GM23248 (cell line): ENCODE data around the gene ZNF311. TPM values are rescaled to one million over a fixed set of nuclear protein-coding genes. Genes with fewer than 3 reads are reported as not detected.

Experiments
- DNase-seq: peaks from one replicate; pipeline ENCODE4 v3.0.0-alpha.2; 2015
- H2AFZ ChIP-seq: fragments of 200-600 bp; sonication (generic); 2 replicates; pipeline ENCODE4 v1.6.1; 2016; ENCODE audit warnings: antibody characterized with exemption
- H3F3A ChIP-seq: fragments of 200-600 bp; sonication (generic); 2 replicates; pipeline ENCODE4 v1.6.1; 2016; ENCODE audit warnings: mild to moderate bottlenecking, antibody characterized with exemption, mixed run types; ENCODE audit not compliant: insufficient read depth
- H3K27ac ChIP-seq: fragments of 200-600 bp; sonication (generic); 2 replicates; pipeline ENCODE4 v1.5.1; 2016; ENCODE audit warnings: mild to moderate bottlenecking
- H3K27me3 ChIP-seq: fragments of 200-600 bp; sonication (generic); replicated peaks from 2 replicates; pipeline ENCODE4 v1.6.1; 2016; ENCODE audit warnings: mild to moderate bottlenecking; ENCODE audit not compliant: insufficient read depth
- H3K36me3 ChIP-seq: fragments of 200-600 bp; sonication (generic); 2 replicates; pipeline ENCODE4 v1.6.1; 2016; ENCODE audit warnings: low read depth, mild to moderate bottlenecking
- H3K4me1 ChIP-seq: fragments of 200-600 bp; sonication (generic); 2 replicates; pipeline ENCODE4 v1.6.1; 2016; ENCODE audit warnings: mild to moderate bottlenecking; ENCODE audit not compliant: insufficient read depth
- H3K4me2 ChIP-seq: fragments of 200-600 bp; sonication (generic); one replicate; pipeline ENCODE4 v1.6.1; 2016; ENCODE audit warnings: mild to moderate bottlenecking; ENCODE audit not compliant: unreplicated experiment
- H3K4me3 ChIP-seq: fragments of 200-600 bp; sonication (generic); 2 replicates; pipeline ENCODE4 v1.5.1; 2016; ENCODE audit warnings: mild to moderate bottlenecking
- H3K79me2 ChIP-seq: fragments of 200-600 bp; sonication (generic); 2 replicates; pipeline ENCODE4 v1.6.1; 2016; ENCODE audit warnings: mild to moderate bottlenecking; ENCODE audit not compliant: insufficient read depth
- H3K9ac ChIP-seq: fragments of 200-600 bp; sonication (generic); 2 replicates; pipeline ENCODE4 v1.6.1; 2016; ENCODE audit warnings: mild to moderate bottlenecking
- H3K9me2 ChIP-seq: fragments of 200-600 bp; sonication (generic); 2 replicates; pipeline ENCODE4 v1.6.1; 2016; ENCODE audit warnings: mixed run types, mild to moderate bottlenecking, moderate library complexity; ENCODE audit not compliant: insufficient read depth
- H3K9me3 ChIP-seq: fragments of 200-600 bp; sonication (generic); one replicate; pipeline ENCODE4 v1.6.1; 2017; ENCODE audit warnings: low read depth
- H4K20me1 ChIP-seq: fragments of 200-600 bp; sonication (generic); 2 replicates; pipeline ENCODE4 v1.6.0; 2016; ENCODE audit not compliant: insufficient read depth
- EZH2 ChIP-seq: fragments of 200-600 bp; sonication (generic); IDR thresholded peaks from 2 replicates; pipeline ENCODE4 v1.6.1; 2018; ENCODE audit warnings: antibody characterized with exemption, mild to moderate bottlenecking; ENCODE audit not compliant: insufficient read depth, poor library complexity, severe bottlenecking
- EZH2phosphoT487 ChIP-seq: fragments of 200-600 bp; sonication (generic); IDR thresholded peaks from 2 replicates; pipeline ENCODE4 v1.6.1; 2018; ENCODE audit warnings: antibody characterized with exemption, moderate library complexity, mild to moderate bottlenecking, low read depth; ENCODE audit not compliant: insufficient read depth
- WGBS, 2 experiments: methylation state at CpG; one replicate each; pipeline ENCODE4 v1.1.6; 2015 to 2017; ENCODE audit warnings: low lambda C conversion rate in 2 of 2, low coverage in 1 of 2; ENCODE audit errors: missing lambda C conversion rate in 2 of 2; 5-methylcytosine and 5-hydroxymethylcytosine counted together
- in situ Hi-C: fragments of 300-500 bp; cut with MboI; formaldehyde crosslinking; loops from 2 replicates; pipeline ENCODE4 v1.15.0; 2020
- polyA plus RNA-seq: library from polyadenylated mRNA; unstranded; fragments of >200 nt; fragmentation: Nextera tagmentation; extraction: Ambion mirVana; gene quantifications from 2 replicates; pipeline ENCODE4 v1.2.1, GENCODE V29; 2016
- total RNA-seq: library from RNA; depleted of rRNA; stranded (reverse); fragments of >200 nt; shearing (Covaris generic); gene quantifications from 2 replicates; pipeline ENCODE4 v1.2.3, GENCODE V29; 2014

ZNF311 gene
- total and polyA plus RNA-seq, 2 experiments from 2014 or later = 0.54 to 0.93 TPM

DNA sequence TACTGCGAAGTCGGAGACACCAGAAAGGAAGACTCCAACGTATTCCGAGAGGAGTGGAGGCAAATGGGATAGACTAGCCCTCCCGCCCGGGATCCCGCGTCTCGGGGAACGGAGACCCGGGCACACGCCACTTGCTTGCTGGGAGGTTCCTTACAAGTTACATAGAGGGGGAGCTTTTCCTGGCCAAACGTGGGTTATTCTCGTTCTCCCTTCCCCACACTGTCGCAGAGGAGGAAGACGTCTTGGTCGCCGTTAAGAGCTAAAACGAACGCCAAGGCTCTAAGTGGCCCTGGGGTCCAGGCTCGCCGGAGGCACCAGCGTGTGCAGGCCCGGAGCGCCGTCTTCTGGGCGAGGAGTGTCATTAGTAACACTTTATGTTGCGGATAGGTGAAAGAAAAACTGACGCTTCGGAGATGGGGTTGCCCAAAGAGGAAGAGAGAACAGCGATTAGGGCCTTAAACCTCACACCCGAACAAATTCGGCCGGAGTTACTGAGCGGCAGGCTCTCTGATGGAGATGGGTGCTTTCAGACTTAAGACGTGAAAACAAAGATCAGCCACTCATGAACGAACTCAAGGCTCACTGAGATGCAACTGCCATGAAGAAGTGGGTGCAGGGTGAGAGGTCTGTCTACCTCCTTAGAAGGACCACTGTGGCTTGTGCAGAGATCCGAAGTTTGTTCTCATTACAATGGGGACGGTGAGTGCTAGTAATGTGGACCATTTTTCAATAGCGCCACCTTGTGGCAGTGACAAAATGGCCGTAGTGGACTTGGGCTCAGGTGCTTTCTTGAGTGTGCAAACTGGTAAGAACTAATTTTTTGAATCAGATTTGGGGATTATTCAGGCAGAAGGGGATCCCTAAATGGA is 11.7 kb upstream of the ZNF311 start:
- in situ Hi-C loops = loop anchor here (10.0 kb wide), 1 partner anchor 332 kb away; no protein-coding TSS in a partner anchor
- H3K9me2 ChIP-seq = no peaks in the 10 kb centered on the region
- DNase-seq = peak; percentile 85

DNA sequence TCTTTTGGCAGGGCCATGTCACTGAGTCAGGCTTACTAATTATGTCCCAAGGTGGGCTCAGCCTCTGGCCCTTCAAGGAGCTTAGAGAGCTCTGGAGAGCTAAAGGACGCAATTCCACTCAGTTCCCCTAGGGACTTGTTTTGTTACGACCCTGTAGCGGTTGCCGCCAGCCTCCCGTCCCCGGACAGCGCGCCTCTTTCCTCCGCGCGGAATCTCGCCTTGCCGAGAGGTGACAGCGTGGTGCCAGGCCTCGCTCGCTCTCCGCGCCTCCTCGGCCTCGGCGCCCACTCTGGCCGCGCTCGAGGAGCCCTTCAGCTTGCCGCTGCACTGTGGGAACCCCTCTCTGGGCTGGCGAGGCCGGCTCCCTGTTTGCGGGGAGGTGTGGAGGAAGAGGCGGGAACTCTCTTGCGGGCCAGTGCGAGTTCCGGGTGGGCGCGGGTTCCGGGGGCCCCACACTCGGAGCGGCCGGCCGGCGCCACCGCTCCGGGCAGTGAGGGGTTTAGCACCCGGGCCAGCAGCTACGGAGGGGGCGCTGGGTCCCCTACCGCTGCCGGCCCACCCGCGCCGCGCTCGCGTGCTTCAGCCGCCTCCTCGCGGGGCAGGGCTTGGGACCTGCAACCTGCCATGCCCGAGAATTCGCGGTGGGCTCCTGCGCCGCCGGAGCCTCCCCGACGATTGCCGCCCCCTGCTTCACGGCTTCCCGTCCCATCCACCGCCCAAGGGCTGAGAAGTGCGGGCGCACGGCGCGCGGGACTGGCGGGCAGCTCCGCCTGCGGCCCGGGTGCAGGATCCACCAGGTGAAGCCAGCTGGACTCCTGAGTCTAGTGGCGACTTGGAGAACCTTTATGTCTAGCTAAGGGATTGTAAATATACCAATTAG is 9.9 kb upstream of the ZNF311 start:
- Histone ChIP-seq H3K79me2 (no peaks in the 10 kb centered on the region), H2AFZ (no peak overlapping the region), H3F3A (no peaks in the 10 kb centered on the region), H3K4me1 (no peaks in the 10 kb centered on the region), H3K4me2 (no peak overlapping the region), H4K20me1 (no peaks in the 10 kb centered on the region), H3K9me2 (no peaks in the 10 kb centered on the region), H3K27ac (no peak overlapping the region), H3K4me3 (no peak overlapping the region), H3K27me3 (0 out of 2 replicates have a peak, but pooled peaks cover 3% of the 10 kb centered on the region), H3K9me3 (no peaks in the 10 kb centered on the region), H3K9ac (no peak overlapping the region), H3K36me3 (no peaks in the 10 kb centered on the region)
- no peak for TF ChIP-seq EZH2phosphoT487
- 72 to 90% methylated on average over 32 to 79 of the region's 79 CpGs for WGBS, 2 experiments
- DNase-seq = no peak
- in situ Hi-C loops = loop anchor here (10.0 kb wide), 1 partner anchor 330 kb away; no protein-coding TSS in a partner anchor

More for the DNA sequence above, 11.7 kb upstream of the ZNF311 start:
- H3K27ac ChIP-seq = no peak overlapping the region
- no peaks in the 10 kb centered on the region for H3K9me3 ChIP-seq
- H4K20me1 ChIP-seq = no peaks in the 10 kb centered on the region
- no peaks in the 10 kb centered on the region for H3K4me1 ChIP-seq
- no peaks in the 10 kb centered on the region for H3K79me2 ChIP-seq
- H3K36me3 ChIP-seq = no peaks in the 10 kb centered on the region
- H3K9ac ChIP-seq = peak overlapping the region; percentile 47; the same call in 1 of the 2 replicates
- H2AFZ ChIP-seq = peak overlapping the region; percentile 100
- H3F3A ChIP-seq = no peaks in the 10 kb centered on the region
- H3K27me3 ChIP-seq = 0 out of 2 replicates have a peak, but pooled peaks cover 3% of the 10 kb centered on the region
- WGBS, 2 experiments = 1 to 2% methylated on average over 41 of the region's 41 CpGs
- peak overlapping the region; percentile 97 for H3K4me2 ChIP-seq
- TF ChIP-seq EZH2phosphoT487 (no peak), EZH2 (no peak)
- peak overlapping the region; percentile 94 for H3K4me3 ChIP-seq

DNA sequence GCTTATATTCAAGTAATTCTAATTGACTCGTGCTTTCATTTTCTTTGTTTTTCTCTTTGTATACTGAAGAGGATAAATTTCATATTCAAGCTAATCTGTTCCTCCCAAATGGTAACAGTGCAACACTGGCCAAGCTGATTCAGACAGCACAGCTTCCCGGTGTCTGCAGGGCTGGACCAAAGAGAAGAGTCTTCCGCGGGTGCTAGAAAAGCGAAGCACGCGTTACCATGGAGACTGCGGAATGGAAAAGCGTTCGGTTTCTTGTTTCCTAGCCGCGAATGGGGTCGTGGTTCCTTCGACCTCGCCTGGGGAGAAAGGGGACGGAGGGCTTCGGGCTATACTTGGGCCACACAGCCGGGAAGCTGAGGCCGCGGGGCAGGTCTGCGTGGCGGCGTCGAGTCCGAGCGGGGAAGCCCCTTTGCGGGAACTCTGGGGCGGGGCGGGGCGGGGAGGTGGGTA is 6.2 kb upstream of the ZNF311 start:
- Histone ChIP-seq H2AFZ (peak overlapping the region; percentile 86), H3K27me3 (0 out of 2 replicates have a peak, but pooled peaks cover 3% of the 10 kb centered on the region), H3K9ac (peak overlapping the region; percentile 60), H4K20me1 (no peaks in the 10 kb centered on the region), H3K4me2 (peak overlapping the region; percentile 81), H3K9me2 (no peaks in the 10 kb centered on the region), H3K9me3 (no peaks in the 10 kb centered on the region), H3K36me3 (no peaks in the 10 kb centered on the region), H3K4me1 (no peaks in the 10 kb centered on the region), H3K79me2 (no peaks in the 10 kb centered on the region), H3K27ac (0 out of 2 replicates have a peak overlapping the region, but pooled peaks have one; percentile 13), H3F3A (no peaks in the 10 kb centered on the region), H3K4me3 (peak overlapping the region; percentile 75)
- peak; percentile 87 for DNase-seq
- TF ChIP-seq EZH2 (no peak), EZH2phosphoT487 (no peak)
- in situ Hi-C loops = loop anchor here (10.0 kb wide), 1 partner anchor 327 kb away; no protein-coding TSS in a partner anchor
- 1 to 3% methylated on average over 30 of the region's 30 CpGs for WGBS, 2 experiments

DNA sequence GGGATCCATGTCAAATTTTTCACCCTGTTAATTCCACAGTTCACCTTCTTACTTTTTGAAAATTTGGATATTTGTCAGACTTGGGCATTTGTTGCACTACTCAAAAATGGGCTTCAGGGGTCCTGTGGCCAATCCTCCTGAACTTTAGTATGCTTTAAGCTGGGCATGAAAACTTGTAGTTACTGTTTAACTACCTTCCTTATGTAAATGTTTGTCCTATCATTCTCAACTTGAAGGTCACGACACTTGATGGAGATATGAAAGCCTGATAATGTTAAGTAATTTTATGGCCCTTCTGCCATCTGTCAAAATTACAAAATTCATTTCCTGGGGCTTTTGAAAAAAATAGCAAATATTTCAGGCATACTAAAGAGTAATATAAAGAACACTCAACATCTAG is 4.2 kb upstream of the ZNF311 start:
- no peaks in the 10 kb centered on the region for H4K20me1 ChIP-seq
- no peak overlapping the region for H3K4me2 ChIP-seq
- no peak overlapping the region for H3K27ac ChIP-seq
- no peaks in the 10 kb centered on the region for H3K36me3 ChIP-seq
- no peaks in the 10 kb centered on the region for H3K9me2 ChIP-seq
- TF ChIP-seq EZH2 (no peak), EZH2phosphoT487 (no peak)
- no peaks in the 10 kb centered on the region for H3K9me3 ChIP-seq
- no peaks in the 10 kb centered on the region for H3K79me2 ChIP-seq
- no peak for DNase-seq
- H2AFZ ChIP-seq = no peak overlapping the region
- H3K27me3 ChIP-seq = 0 out of 2 replicates have a peak, but pooled peaks cover 3% of the 10 kb centered on the region
- H3K4me3 ChIP-seq = no peak overlapping the region
- in situ Hi-C loops = no loop called here
- no peaks in the 10 kb centered on the region for H3F3A ChIP-seq
- WGBS, 2 experiments = 87 to 88% methylated on average over 1 of the region's 1 CpG
- H3K4me1 ChIP-seq = peaks cover 6% of the 10 kb centered on the region; the same call in 1 of the 2 replicates
- H3K9ac ChIP-seq = no peak overlapping the region
